Ishikawa (cell line): ENCODE measurements around the gene AURKB.
A peak's percentile ranks its signal among the peaks of the same experiment; 100 is the strongest.

Experiments used
- CEBPB ChIP-seq: IDR thresholded peaks from 2 replicates; pipeline ENCODE4 v1.6.1; 2012
- CREB1 ChIP-seq: IDR thresholded peaks from 2 replicates; pipeline ENCODE4 v1.6.1; 2012; ENCODE audit warnings: low read depth
- EGR1 ChIP-seq: IDR thresholded peaks from 2 replicates; pipeline ENCODE4 v1.6.1; 2012
- EP300 ChIP-seq: IDR thresholded peaks from 2 replicates; pipeline ENCODE4 v1.6.1; 2012; ENCODE audit warnings: borderline replicate concordance
- FOXM1 ChIP-seq: IDR thresholded peaks from 2 replicates; pipeline ENCODE4 v1.6.1; 2012; ENCODE audit warnings: low read depth, borderline replicate concordance
- MAX ChIP-seq: IDR thresholded peaks from 2 replicates; pipeline ENCODE4 v1.6.1; 2012
- NFIC ChIP-seq: IDR thresholded peaks from 2 replicates; pipeline ENCODE4 v1.6.1; 2012
- RAD21 ChIP-seq: IDR thresholded peaks from 2 replicates; pipeline ENCODE4 v1.6.1; 2012; ENCODE audit warnings: low read depth
- REST ChIP-seq: IDR thresholded peaks from 2 replicates; pipeline ENCODE4 v1.6.1; 2012; ENCODE audit warnings: low read depth, mild to moderate bottlenecking
- TAF1 ChIP-seq: IDR thresholded peaks from 2 replicates; pipeline ENCODE4 v1.6.1; 2012; ENCODE audit warnings: low read depth, mild to moderate bottlenecking
- TCF12 ChIP-seq: IDR thresholded peaks from 2 replicates; pipeline ENCODE4 v1.6.1; 2012; ENCODE audit warnings: low read depth
- TEAD4 ChIP-seq: IDR thresholded peaks from 2 replicates; pipeline ENCODE4 v1.6.1; 2012
- USF1 ChIP-seq: IDR thresholded peaks from 2 replicates; pipeline ENCODE4 v1.6.1; 2012
- YY1 ChIP-seq: IDR thresholded peaks from 2 replicates; pipeline ENCODE4 v1.6.1; 2012; ENCODE audit warnings: low read depth
- ZBTB7A ChIP-seq: IDR thresholded peaks from 2 replicates; pipeline ENCODE4 v1.6.1; 2012; ENCODE audit warnings: low read depth

Gene AURKB

GRCh38 chr17:8234361-8235270 lies 24.2 kb upstream of the AURKB start:
- TF ChIP-seq RAD21 (no peak), FOXM1 (no peak), TAF1 (no peak), EGR1 (no peak), CREB1 (no peak), ZBTB7A (no peak), EP300 (no peak), TCF12 (no peak), YY1 (no peak)

GRCh38 chr17:8231701-8232100 lies 21.3 kb upstream of the AURKB start:
- TF ChIP-seq CREB1 (no peak), NFIC (no peak), FOXM1 (no peak), EP300 (no peak), TAF1 (no peak), REST (no peak)

GRCh38 chr17:8227238-8227581 lies 16.8 kb upstream of the AURKB start:
- TF ChIP-seq TEAD4 (no peak), RAD21 (no peak), USF1 (no peak), YY1 (no peak), TAF1 (no peak), FOXM1 (no peak), ZBTB7A (no peak), MAX (no peak), NFIC (no peak), CREB1 (no peak), TCF12 (no peak), EP300 (no peak), EGR1 (no peak), CEBPB (no peak), REST (no peak)

- TF ChIP-seq NFIC, result peak; percentile 11; the same call in 1 of the 2 replicates
- TF ChIP-seq TAF1, result no peak
- peak; percentile 88 for TF ChIP-seq TEAD4
- TF ChIP-seq EP300, result peak; percentile 6; the same call in 1 of the 2 replicates
- no peak; the same call in 1 of the 2 replicates for TF ChIP-seq FOXM1
- TF ChIP-seq USF1, result no peak; the same call in 1 of the 2 replicates
- peak; percentile 56; the same call in 1 of the 2 replicates for TF ChIP-seq MAX
- TF ChIP-seq CREB1, result peak; percentile 43; the same call in 1 of the 2 replicates
- TF ChIP-seq REST, result no peak; the same call in 1 of the 2 replicates
- TF ChIP-seq RAD21, result no peak
- peak; percentile 55; the same call in 1 of the 2 replicates for TF ChIP-seq YY1
- no peak for TF ChIP-seq EGR1
- peak; percentile 2; the same call in 1 of the 2 replicates for TF ChIP-seq CEBPB
- TF ChIP-seq ZBTB7A, result no peak
- peak; percentile 62 for TF ChIP-seq TCF12
Measured at GRCh38 chr17:8226536-8227237, 16.3 kb upstream of the AURKB start.
